Diencephalon (tissue), 1 donor: ENCODE data around the gene EIF3M. TPM values are rescaled to one million over a fixed set of nuclear protein-coding genes. Genes with fewer than 3 reads are reported as not detected.

ENCODE experiments used
- total RNA-seq: library from RNA; depleted of rRNA; stranded (reverse); fragments of >200 nt; gene quantifications from one replicate; pipeline ENCODE4 v1.2.3, GENCODE V29; 2014

Gene EIF3M
- 117 TPM for total RNA-seq

DNA sequence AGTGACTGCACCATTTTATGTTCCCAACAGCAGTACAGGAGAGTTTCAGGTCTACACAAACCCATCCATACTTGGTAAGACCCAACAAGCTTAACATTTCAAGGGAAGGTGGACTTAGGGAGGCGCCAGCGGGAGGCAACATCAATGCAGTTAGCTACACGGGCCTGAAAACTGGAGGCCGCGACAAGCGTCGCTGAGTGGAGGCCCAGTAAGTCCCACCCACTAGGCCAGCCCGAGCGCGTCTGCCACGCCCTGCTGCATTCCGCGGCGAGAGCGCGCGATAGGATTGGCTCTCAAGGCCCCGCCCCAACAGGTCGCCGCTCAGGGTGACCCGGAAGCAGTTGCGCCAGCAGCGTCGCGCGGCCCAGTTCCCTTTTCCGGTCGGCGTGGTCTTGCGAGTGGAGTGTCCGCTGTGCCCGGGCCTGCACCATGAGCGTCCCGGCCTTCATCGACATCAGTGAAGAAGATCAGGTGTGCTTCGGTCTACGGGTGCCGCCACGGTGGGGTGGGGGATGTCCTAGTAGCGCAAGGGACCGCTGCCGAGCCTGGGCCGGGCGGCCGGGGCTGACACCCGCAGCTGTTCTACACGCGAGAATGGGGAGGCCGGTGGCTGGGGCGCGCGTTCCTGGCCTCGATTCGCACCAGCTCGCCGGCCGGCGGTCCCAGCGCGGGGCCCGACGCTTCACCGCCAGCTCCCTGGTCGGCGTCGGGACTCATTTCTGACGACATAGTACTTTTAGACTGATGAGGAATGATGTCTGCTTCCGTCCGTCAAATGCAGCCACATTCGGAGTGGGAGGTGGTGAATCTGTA lies at the start of gene EIF3M:
Gene EIF3M (plus strand): TSS at position 373 of the 813 bp plus-strand sequence. CDS start 57 bp downstream, at position 430.

Other genes with a start within 250 kb of the EIF3M start
- gene WT1, start 148.3 kb upstream of the EIF3M start, total RNA-seq = not detected
- not detected for gene CCDC73, start 210.8 kb downstream of the EIF3M start, total RNA-seq
- 0.46 TPM for gene PRRG4, start 246.1 kb downstream of the EIF3M start, total RNA-seq